ENCODE results near the gene CADPS.

CADPS gene

GRCh38 chr3:62874711-62875557 lies at the start of gene CADPS:
TSS of gene CADPS (minus strand) at chr3:62875416. CDS start at chr3:62875029, 387 bp downstream.
- Histone ChIP-seq H3K27me3 (ENCODE audit: control insufficient read depth in 1 of 2, insufficient read depth in 2 of 2, low read length in 2 of 2) (peaks cover 0 to 10% of the 10 kb centered on the region in 2 donors), H3K4me3 (ENCODE audit: low read depth in 1 of 2, low read length in 2 of 2) (peak within 1 kb of the TSS; percentile 68 to 80), H3K36me3 (ENCODE audit: control insufficient read depth in 1 of 2, insufficient read depth in 2 of 2, low read length in 2 of 2) (no peaks in the 10 kb centered on the region), H3K27ac (ENCODE audit: low read depth, low read length) (no peak within 1 kb of the TSS), H3K4me1 (ENCODE audit: control insufficient read depth in 1 of 2, insufficient read depth in 2 of 2, low read length in 2 of 2) (peaks cover 0 to 6% of the 10 kb centered on the region in 2 donors), H3K9ac (ENCODE audit: low read depth in 1 of 2, low read length in 2 of 2) (peak within 1 kb of the TSS in 1 of 2 donors; percentile 13), H3K9me3 (ENCODE audit: control insufficient read depth in 1 of 2, low read length in 2 of 2) (no peaks in the 10 kb centered on the region)

GRCh38 chr3:62923066-62923465 lies 47.9 kb upstream of the CADPS start:
- no peaks in the 10 kb centered on the region for H3K36me3 ChIP-seq (ENCODE audit: control insufficient read depth in 1 of 2, insufficient read depth in 2 of 2, low read length in 2 of 2)
- H3K4me3 ChIP-seq (ENCODE audit: low read depth in 1 of 2, low read length in 2 of 2): peak overlapping the region; percentile 9 to 13
- no peak overlapping the region for H3K9ac ChIP-seq (ENCODE audit: low read depth in 1 of 2, low read length in 2 of 2)
- H3K9me3 ChIP-seq (ENCODE audit: control insufficient read depth in 1 of 2, low read length in 2 of 2): no peaks in the 10 kb centered on the region
- H3K27me3 ChIP-seq (ENCODE audit: control insufficient read depth in 1 of 2, insufficient read depth in 2 of 2, low read length in 2 of 2): no peaks in the 10 kb centered on the region
- H3K4me1 ChIP-seq (ENCODE audit: control insufficient read depth in 1 of 2, insufficient read depth in 2 of 2, low read length in 2 of 2): peaks cover 22 to 41% of the 10 kb centered on the region in 2 donors
- no peak overlapping the region for H3K27ac ChIP-seq (ENCODE audit: low read depth, low read length)

- Histone ChIP-seq H3K27ac (ENCODE audit: low read depth, low read length) (no peak overlapping the region), H3K36me3 (ENCODE audit: control insufficient read depth in 1 of 2, insufficient read depth in 2 of 2, low read length in 2 of 2) (no peaks in the 10 kb centered on the region), H3K9me3 (ENCODE audit: control insufficient read depth in 1 of 2, low read length in 2 of 2) (no peaks in the 10 kb centered on the region), H3K9ac (ENCODE audit: low read depth in 1 of 2, low read length in 2 of 2) (no peak overlapping the region), H3K27me3 (ENCODE audit: control insufficient read depth in 1 of 2, insufficient read depth in 2 of 2, low read length in 2 of 2) (no peaks in the 10 kb centered on the region), H3K4me1 (ENCODE audit: control insufficient read depth in 1 of 2, insufficient read depth in 2 of 2, low read length in 2 of 2) (peaks cover 29 to 48% of the 10 kb centered on the region in 2 donors), H3K4me3 (ENCODE audit: low read depth in 1 of 2, low read length in 2 of 2) (no peak overlapping the region)
These were observed 47.1 kb upstream of the CADPS start for GRCh38 chr3:62922326-62922725.

- Histone ChIP-seq H3K9ac (ENCODE audit: low read depth in 1 of 2, low read length in 2 of 2) (no peak overlapping the region), H3K27ac (ENCODE audit: low read depth, low read length) (no peak overlapping the region), H3K9me3 (ENCODE audit: control insufficient read depth in 1 of 2, low read length in 2 of 2) (no peaks in the 10 kb centered on the region), H3K4me1 (ENCODE audit: control insufficient read depth in 1 of 2, insufficient read depth in 2 of 2, low read length in 2 of 2) (peaks cover 30 to 48% of the 10 kb centered on the region in 2 donors), H3K4me3 (ENCODE audit: low read depth in 1 of 2, low read length in 2 of 2) (no peak overlapping the region), H3K27me3 (ENCODE audit: control insufficient read depth in 1 of 2, insufficient read depth in 2 of 2, low read length in 2 of 2) (no peaks in the 10 kb centered on the region), H3K36me3 (ENCODE audit: control insufficient read depth in 1 of 2, insufficient read depth in 2 of 2, low read length in 2 of 2) (no peaks in the 10 kb centered on the region)
These were observed 45.2 kb upstream of the CADPS start for GRCh38 chr3:62920466-62920784.

- no peak overlapping the region for H3K9ac ChIP-seq (ENCODE audit: low read depth in 1 of 2, low read length in 2 of 2)
- no peaks in the 10 kb centered on the region for H3K9me3 ChIP-seq (ENCODE audit: control insufficient read depth in 1 of 2, low read length in 2 of 2)
- H3K36me3 ChIP-seq (ENCODE audit: control insufficient read depth in 1 of 2, insufficient read depth in 2 of 2, low read length in 2 of 2): no peaks in the 10 kb centered on the region
- H3K27me3 ChIP-seq (ENCODE audit: control insufficient read depth in 1 of 2, insufficient read depth in 2 of 2, low read length in 2 of 2): no peaks in the 10 kb centered on the region
- peaks cover 30 to 48% of the 10 kb centered on the region in 2 donors for H3K4me1 ChIP-seq (ENCODE audit: control insufficient read depth in 1 of 2, insufficient read depth in 2 of 2, low read length in 2 of 2)
- H3K4me3 ChIP-seq (ENCODE audit: low read depth in 1 of 2, low read length in 2 of 2): no peak overlapping the region
- no peak overlapping the region for H3K27ac ChIP-seq (ENCODE audit: low read depth, low read length)
These were observed 44.7 kb upstream of the CADPS start for GRCh38 chr3:62919784-62920465.

DNA sequence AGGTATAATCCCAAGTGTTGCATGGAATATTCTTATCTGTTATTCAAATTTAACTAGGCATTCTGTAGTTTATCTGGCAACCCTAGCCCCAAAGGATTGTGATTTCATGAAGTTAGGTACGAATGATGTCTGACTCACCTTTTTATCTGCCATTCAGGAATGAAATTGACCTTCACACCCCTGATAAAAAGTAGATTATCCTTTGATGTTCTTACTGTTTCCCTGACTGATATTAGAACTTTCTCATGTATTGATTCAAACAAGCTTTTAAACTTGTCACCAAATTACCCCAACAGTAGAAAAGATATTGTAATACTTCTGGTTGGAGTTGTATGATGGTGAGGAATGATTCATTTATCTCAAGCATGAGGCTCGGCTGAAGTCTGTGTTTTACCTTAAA lies 43.6 kb upstream of the CADPS start:
- H3K36me3 ChIP-seq (ENCODE audit: control insufficient read depth in 1 of 2, insufficient read depth in 2 of 2, low read length in 2 of 2): no peaks in the 10 kb centered on the region
- H3K4me1 ChIP-seq (ENCODE audit: control insufficient read depth in 1 of 2, insufficient read depth in 2 of 2, low read length in 2 of 2): peaks cover 30 to 38% of the 10 kb centered on the region in 2 donors

GRCh38 chr3:62918131-62918530 lies 42.9 kb upstream of the CADPS start:
- Histone ChIP-seq H3K4me3 (ENCODE audit: low read depth in 1 of 2, low read length in 2 of 2) (no peak overlapping the region), H3K9ac (ENCODE audit: low read depth in 1 of 2, low read length in 2 of 2) (no peak overlapping the region), H3K27ac (ENCODE audit: low read depth, low read length) (no peak overlapping the region), H3K9me3 (ENCODE audit: control insufficient read depth in 1 of 2, low read length in 2 of 2) (no peaks in the 10 kb centered on the region), H3K4me1 (ENCODE audit: control insufficient read depth in 1 of 2, insufficient read depth in 2 of 2, low read length in 2 of 2) (peaks cover 24 to 32% of the 10 kb centered on the region in 2 donors), H3K27me3 (ENCODE audit: control insufficient read depth in 1 of 2, insufficient read depth in 2 of 2, low read length in 2 of 2) (no peaks in the 10 kb centered on the region), H3K36me3 (ENCODE audit: control insufficient read depth in 1 of 2, insufficient read depth in 2 of 2, low read length in 2 of 2) (no peaks in the 10 kb centered on the region)

More for the DNA sequence above, 43.6 kb upstream of the CADPS start:
- Histone ChIP-seq H3K27ac (ENCODE audit: low read depth, low read length) (no peak overlapping the region), H3K27me3 (ENCODE audit: control insufficient read depth in 1 of 2, insufficient read depth in 2 of 2, low read length in 2 of 2) (no peaks in the 10 kb centered on the region), H3K4me3 (ENCODE audit: low read depth in 1 of 2, low read length in 2 of 2) (no peak overlapping the region), H3K9me3 (ENCODE audit: control insufficient read depth in 1 of 2, low read length in 2 of 2) (no peaks in the 10 kb centered on the region), H3K9ac (ENCODE audit: low read depth in 1 of 2, low read length in 2 of 2) (no peak overlapping the region)

DNA sequence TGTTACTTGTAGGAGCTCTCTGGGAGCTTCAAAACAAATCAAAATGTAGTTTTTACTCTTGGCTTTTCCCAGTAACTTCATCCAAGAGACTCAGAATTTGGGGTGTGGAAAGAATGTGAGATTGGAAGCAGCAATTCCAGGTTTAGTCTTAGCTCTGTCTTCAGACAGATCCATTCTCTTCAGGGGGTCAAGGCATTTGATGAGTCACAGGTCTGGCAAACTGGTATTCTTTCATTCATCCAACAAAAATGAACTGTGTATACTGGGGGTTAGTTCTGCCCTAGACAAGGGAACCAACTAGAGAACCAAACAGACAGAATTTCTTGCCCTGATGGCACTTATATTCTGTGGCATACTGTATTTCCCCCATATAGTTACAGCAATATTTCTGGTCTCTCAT lies 36.3 kb upstream of the CADPS start:
- Histone ChIP-seq H3K27me3 (ENCODE audit: control insufficient read depth in 1 of 2, insufficient read depth in 2 of 2, low read length in 2 of 2) (no peaks in the 10 kb centered on the region), H3K36me3 (ENCODE audit: control insufficient read depth in 1 of 2, insufficient read depth in 2 of 2, low read length in 2 of 2) (no peaks in the 10 kb centered on the region), H3K4me1 (ENCODE audit: control insufficient read depth in 1 of 2, insufficient read depth in 2 of 2, low read length in 2 of 2) (no peaks in the 10 kb centered on the region)

GRCh38 chr3:62905331-62905730 lies 30.1 kb upstream of the CADPS start:
- no peaks in the 10 kb centered on the region for H3K27me3 ChIP-seq (ENCODE audit: control insufficient read depth in 1 of 2, insufficient read depth in 2 of 2, low read length in 2 of 2)
- no peaks in the 10 kb centered on the region for H3K9me3 ChIP-seq (ENCODE audit: control insufficient read depth in 1 of 2, low read length in 2 of 2)
- no peak overlapping the region for H3K27ac ChIP-seq (ENCODE audit: low read depth, low read length)
- H3K4me3 ChIP-seq (ENCODE audit: low read depth in 1 of 2, low read length in 2 of 2): no peak overlapping the region
- H3K9ac ChIP-seq (ENCODE audit: low read depth in 1 of 2, low read length in 2 of 2): no peak overlapping the region
- H3K4me1 ChIP-seq (ENCODE audit: control insufficient read depth in 1 of 2, insufficient read depth in 2 of 2, low read length in 2 of 2): no peaks in the 10 kb centered on the region
- no peaks in the 10 kb centered on the region for H3K36me3 ChIP-seq (ENCODE audit: control insufficient read depth in 1 of 2, insufficient read depth in 2 of 2, low read length in 2 of 2)

More for the DNA sequence above, 36.3 kb upstream of the CADPS start:
- no peaks in the 10 kb centered on the region for H3K9me3 ChIP-seq (ENCODE audit: control insufficient read depth in 1 of 2, low read length in 2 of 2)
- H3K9ac ChIP-seq (ENCODE audit: low read depth in 1 of 2, low read length in 2 of 2): no peak overlapping the region
- H3K27ac ChIP-seq (ENCODE audit: low read depth, low read length): no peak overlapping the region
- H3K4me3 ChIP-seq (ENCODE audit: low read depth in 1 of 2, low read length in 2 of 2): no peak overlapping the region

All from duodenal mucosa (tissue), 2 donors.